GM23338 (cell line): ENCODE data around the gene SLC2A11. TPM values are rescaled to one million over a fixed set of nuclear protein-coding genes. Genes with fewer than 3 reads are reported as not detected.

Experiments used
- JUNB ChIP-seq: IDR thresholded peaks from one replicate; pipeline ENCODE4 v1.6.1; 2016; ENCODE audit warnings: antibody characterized with exemption; ENCODE audit not compliant: unreplicated experiment
- polyA plus RNA-seq: library from polyadenylated mRNA; unstranded; fragments of >200 nt; fragmentation: Nextera tagmentation; extraction: Ambion mirVana; gene quantifications from 2 replicates; pipeline ENCODE4 v1.2.1, GENCODE V29; 2016
- total RNA-seq: library from RNA; depleted of rRNA; stranded (reverse); fragments of >200 nt; shearing (Covaris generic); gene quantifications from 2 replicates; pipeline ENCODE4 v1.2.3, GENCODE V29; 2014
- TF ChIP-seq, protein P1 (sequence below): IDR thresholded peaks from one replicate; pipeline ENCODE4 v1.6.1; 2018; ENCODE audit warnings: antibody characterized with exemption; ENCODE audit not compliant: unreplicated experiment
- TF ChIP-seq, protein P2 (sequence below): fragments of 250-450 bp; sonication (Bioruptor Pico); IDR thresholded peaks from 2 replicates; pipeline ENCODE4 v1.5.0; 2020; ENCODE audit warnings: mild to moderate bottlenecking, moderate library complexity
- TF ChIP-seq, protein P3 (sequence below), 2 experiments: fragments of 200-600 bp in 1 of 2; sonication (generic) in 1 of 2; conservative IDR thresholded peaks; 2 replicates each; pipeline versions ENCODE4 v1.5.1 to v1.6.1; 2016 to 2017; ENCODE audit warnings: antibody characterized with exemption in 2 of 2, low read depth in 2 of 2, mild to moderate bottlenecking in 2 of 2, moderate library complexity in 1 of 2

SLC2A11 gene
- total and polyA plus RNA-seq, 2 experiments from 2014 or later = 7.1 to 21.8 TPM

DNA sequence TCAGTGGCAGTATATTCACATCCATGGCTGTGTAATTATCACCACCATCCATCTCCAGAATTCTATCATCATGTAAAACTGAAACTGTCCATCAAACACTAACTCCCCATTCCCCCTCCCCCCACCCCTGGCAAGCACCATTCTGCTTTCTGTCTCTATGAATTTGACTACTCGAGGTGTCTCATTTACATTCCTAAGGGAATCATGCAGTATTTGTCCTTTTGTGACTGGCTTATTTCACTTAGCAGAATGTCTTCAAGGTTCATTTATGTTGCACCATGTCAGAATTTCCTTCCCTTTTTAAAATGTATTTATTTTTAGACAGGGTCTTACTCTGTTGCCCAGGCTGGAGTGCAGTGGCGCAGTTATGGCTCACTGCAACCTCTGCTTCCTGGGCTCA, 39.1 kb upstream of the SLC2A11 start (continued):
- TF ChIP-seq, protein P1, sequence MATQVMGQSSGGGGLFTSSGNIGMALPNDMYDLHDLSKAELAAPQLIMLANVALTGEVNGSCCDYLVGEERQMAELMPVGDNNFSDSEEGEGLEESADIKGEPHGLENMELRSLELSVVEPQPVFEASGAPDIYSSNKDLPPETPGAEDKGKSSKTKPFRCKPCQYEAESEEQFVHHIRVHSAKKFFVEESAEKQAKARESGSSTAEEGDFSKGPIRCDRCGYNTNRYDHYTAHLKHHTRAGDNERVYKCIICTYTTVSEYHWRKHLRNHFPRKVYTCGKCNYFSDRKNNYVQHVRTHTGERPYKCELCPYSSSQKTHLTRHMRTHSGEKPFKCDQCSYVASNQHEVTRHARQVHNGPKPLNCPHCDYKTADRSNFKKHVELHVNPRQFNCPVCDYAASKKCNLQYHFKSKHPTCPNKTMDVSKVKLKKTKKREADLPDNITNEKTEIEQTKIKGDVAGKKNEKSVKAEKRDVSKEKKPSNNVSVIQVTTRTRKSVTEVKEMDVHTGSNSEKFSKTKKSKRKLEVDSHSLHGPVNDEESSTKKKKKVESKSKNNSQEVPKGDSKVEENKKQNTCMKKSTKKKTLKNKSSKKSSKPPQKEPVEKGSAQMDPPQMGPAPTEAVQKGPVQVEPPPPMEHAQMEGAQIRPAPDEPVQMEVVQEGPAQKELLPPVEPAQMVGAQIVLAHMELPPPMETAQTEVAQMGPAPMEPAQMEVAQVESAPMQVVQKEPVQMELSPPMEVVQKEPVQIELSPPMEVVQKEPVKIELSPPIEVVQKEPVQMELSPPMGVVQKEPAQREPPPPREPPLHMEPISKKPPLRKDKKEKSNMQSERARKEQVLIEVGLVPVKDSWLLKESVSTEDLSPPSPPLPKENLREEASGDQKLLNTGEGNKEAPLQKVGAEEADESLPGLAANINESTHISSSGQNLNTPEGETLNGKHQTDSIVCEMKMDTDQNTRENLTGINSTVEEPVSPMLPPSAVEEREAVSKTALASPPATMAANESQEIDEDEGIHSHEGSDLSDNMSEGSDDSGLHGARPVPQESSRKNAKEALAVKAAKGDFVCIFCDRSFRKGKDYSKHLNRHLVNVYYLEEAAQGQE = no peak
- no peak for TF ChIP-seq JUNB
- TF ChIP-seq, protein P2, sequence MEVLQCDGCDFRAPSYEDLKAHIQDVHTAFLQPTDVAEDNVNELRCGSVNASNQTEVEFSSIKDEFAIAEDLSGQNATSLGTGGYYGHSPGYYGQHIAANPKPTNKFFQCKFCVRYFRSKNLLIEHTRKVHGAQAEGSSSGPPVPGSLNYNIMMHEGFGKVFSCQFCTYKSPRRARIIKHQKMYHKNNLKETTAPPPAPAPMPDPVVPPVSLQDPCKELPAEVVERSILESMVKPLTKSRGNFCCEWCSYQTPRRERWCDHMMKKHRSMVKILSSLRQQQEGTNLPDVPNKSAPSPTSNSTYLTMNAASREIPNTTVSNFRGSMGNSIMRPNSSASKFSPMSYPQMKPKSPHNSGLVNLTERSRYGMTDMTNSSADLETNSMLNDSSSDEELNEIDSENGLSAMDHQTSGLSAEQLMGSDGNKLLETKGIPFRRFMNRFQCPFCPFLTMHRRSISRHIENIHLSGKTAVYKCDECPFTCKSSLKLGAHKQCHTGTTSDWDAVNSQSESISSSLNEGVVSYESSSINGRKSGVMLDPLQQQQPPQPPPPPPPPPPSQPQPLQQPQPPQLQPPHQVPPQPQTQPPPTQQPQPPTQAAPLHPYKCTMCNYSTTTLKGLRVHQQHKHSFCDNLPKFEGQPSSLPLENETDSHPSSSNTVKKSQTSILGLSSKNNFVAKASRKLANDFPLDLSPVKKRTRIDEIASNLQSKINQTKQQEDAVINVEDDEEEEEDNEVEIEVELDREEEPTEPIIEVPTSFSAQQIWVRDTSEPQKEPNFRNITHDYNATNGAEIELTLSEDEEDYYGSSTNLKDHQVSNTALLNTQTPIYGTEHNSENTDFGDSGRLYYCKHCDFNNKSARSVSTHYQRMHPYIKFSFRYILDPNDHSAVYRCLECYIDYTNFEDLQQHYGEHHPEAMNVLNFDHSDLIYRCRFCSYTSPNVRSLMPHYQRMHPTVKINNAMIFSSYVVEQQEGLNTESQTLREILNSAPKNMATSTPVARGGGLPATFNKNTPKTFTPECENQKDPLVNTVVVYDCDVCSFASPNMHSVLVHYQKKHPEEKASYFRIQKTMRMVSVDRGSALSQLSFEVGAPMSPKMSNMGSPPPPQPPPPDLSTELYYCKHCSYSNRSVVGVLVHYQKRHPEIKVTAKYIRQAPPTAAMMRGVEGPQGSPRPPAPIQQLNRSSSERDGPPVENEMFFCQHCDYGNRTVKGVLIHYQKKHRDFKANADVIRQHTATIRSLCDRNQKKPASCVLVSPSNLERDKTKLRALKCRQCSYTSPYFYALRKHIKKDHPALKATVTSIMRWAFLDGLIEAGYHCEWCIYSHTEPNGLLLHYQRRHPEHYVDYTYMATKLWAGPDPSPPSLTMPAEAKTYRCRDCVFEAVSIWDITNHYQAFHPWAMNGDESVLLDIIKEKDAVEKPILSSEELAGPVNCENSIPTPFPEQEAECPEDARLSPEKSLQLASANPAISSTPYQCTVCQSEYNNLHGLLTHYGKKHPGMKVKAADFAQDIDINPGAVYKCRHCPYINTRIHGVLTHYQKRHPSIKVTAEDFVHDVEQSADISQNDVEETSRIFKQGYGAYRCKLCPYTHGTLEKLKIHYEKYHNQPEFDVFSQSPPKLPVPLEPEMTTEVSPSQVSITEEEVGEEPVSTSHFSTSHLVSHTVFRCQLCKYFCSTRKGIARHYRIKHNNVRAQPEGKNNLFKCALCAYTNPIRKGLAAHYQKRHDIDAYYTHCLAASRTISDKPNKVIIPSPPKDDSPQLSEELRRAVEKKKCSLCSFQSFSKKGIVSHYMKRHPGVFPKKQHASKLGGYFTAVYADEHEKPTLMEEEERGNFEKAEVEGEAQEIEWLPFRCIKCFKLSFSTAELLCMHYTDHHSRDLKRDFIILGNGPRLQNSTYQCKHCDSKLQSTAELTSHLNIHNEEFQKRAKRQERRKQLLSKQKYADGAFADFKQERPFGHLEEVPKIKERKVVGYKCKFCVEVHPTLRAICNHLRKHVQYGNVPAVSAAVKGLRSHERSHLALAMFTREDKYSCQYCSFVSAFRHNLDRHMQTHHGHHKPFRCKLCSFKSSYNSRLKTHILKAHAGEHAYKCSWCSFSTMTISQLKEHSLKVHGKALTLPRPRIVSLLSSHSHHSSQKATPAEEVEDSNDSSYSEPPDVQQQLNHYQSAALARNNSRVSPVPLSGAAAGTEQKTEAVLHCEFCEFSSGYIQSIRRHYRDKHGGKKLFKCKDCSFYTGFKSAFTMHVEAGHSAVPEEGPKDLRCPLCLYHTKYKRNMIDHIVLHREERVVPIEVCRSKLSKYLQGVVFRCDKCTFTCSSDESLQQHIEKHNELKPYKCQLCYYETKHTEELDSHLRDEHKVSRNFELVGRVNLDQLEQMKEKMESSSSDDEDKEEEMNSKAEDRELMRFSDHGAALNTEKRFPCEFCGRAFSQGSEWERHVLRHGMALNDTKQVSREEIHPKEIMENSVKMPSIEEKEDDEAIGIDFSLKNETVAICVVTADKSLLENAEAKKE (CRISPR knock-in tag) = no peak
- TF ChIP-seq, protein P3, sequence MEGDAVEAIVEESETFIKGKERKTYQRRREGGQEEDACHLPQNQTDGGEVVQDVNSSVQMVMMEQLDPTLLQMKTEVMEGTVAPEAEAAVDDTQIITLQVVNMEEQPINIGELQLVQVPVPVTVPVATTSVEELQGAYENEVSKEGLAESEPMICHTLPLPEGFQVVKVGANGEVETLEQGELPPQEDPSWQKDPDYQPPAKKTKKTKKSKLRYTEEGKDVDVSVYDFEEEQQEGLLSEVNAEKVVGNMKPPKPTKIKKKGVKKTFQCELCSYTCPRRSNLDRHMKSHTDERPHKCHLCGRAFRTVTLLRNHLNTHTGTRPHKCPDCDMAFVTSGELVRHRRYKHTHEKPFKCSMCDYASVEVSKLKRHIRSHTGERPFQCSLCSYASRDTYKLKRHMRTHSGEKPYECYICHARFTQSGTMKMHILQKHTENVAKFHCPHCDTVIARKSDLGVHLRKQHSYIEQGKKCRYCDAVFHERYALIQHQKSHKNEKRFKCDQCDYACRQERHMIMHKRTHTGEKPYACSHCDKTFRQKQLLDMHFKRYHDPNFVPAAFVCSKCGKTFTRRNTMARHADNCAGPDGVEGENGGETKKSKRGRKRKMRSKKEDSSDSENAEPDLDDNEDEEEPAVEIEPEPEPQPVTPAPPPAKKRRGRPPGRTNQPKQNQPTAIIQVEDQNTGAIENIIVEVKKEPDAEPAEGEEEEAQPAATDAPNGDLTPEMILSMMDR (conservative IDR thresholded peaks at IDR 0.05; ENCODE audit: low read depth in 2 of 2) = no peak
